Activated T-cell treated with anti-CD3 and anti-CD28 coated beads, Interleukin-2, amount 50 U/mL, for 4 hours (primary cell): Measurements from ENCODE around the gene HS3ST2. TPM values are rescaled to one million over a fixed set of nuclear protein-coding genes. Genes with fewer than 3 reads are reported as not detected.
"Not testable (repeated sequence)": the region's sequence is repeated elsewhere in the genome, so short reads cannot be mapped to it uniquely, and the experiment has no call there.

ENCODE experiments used
- ATAC-seq, 2 donors: fragments of 200-7000 bp; cut with Tn5 transposase; one replicate each; pipeline ENCODE4 v1.10.0; 2021
- DNase-seq: peaks from one replicate; pipeline ENCODE4 v3.0.0-alpha.2; 2020
- H3K27me3 Mint-ChIP-seq: one replicate; pipeline ENCODE4 v1.8.0; 2021; ENCODE audit warnings: low read depth, mixed read lengths
- H3K36me3 Mint-ChIP-seq: one replicate; pipeline ENCODE4 v1.8.0; 2022; ENCODE audit warnings: mixed read lengths; ENCODE audit not compliant: insufficient read depth
- H3K4me1 Mint-ChIP-seq: one replicate; pipeline ENCODE4 v1.8.0; 2021; ENCODE audit warnings: low read depth, mixed read lengths
- H3K4me3 Mint-ChIP-seq: one replicate; pipeline ENCODE4 v1.8.0; 2021; ENCODE audit warnings: mild to moderate bottlenecking, moderate library complexity, mixed read lengths
- H3K9me3 Mint-ChIP-seq: one replicate; pipeline ENCODE4 v1.8.0; 2021; ENCODE audit warnings: mixed read lengths
- total RNA-seq, 3 donors: library from RNA; stranded (reverse); gene quantifications; one replicate each; pipeline ENCODE4 v1.2.1, GENCODE V29; 2021

The HS3ST2 gene
- total RNA-seq, 3 donors from 2014 or later = not detected

- no peak overlapping the region for H3K4me3 Mint-ChIP-seq
- H3K4me1 Mint-ChIP-seq = peaks cover 2% of the 10 kb centered on the region
- H3K27me3 Mint-ChIP-seq = peaks cover 7% of the 10 kb centered on the region
- no peaks in the 10 kb centered on the region for H3K36me3 Mint-ChIP-seq
- ATAC-seq (no peak), DNase-seq (no peak)
- H3K9me3 Mint-ChIP-seq = peaks cover 4% of the 10 kb centered on the region
Measured at GRCh38 chr16:22789281-22789945, 24.5 kb upstream of the HS3ST2 start.

- H3K4me1 Mint-ChIP-seq = no peaks in the 10 kb centered on the region
- DNase-seq = no peak
- H3K4me3 Mint-ChIP-seq = no peak overlapping the region
- H3K9me3 Mint-ChIP-seq = peaks cover 9% of the 10 kb centered on the region
- H3K36me3 Mint-ChIP-seq = no peaks in the 10 kb centered on the region
- no peak for ATAC-seq
- peaks cover 18% of the 10 kb centered on the region for H3K27me3 Mint-ChIP-seq
Measured at GRCh38 chr16:22797551-22797950, 16.4 kb upstream of the HS3ST2 start.

- Mint-ChIP-seq H3K9me3 (peaks cover 8% of the 10 kb centered on the region), H3K4me1 (no peaks in the 10 kb centered on the region), H3K4me3 (no peak overlapping the region), H3K36me3 (no peaks in the 10 kb centered on the region), H3K27me3 (peaks cover 23% of the 10 kb centered on the region)
- DNase-seq (no peak), ATAC-seq (no peak)
Measured at GRCh38 chr16:22799113-22799512, 14.8 kb upstream of the HS3ST2 start.

- ATAC-seq (no peak), DNase-seq (no peak)
- H3K36me3 Mint-ChIP-seq = no peaks in the 10 kb centered on the region
- H3K4me1 Mint-ChIP-seq = no peaks in the 10 kb centered on the region
- no peaks in the 10 kb centered on the region for H3K9me3 Mint-ChIP-seq
- peaks cover 13% of the 10 kb centered on the region for H3K27me3 Mint-ChIP-seq
- H3K4me3 Mint-ChIP-seq = no peak overlapping the region
Measured at GRCh38 chr16:22804893-22805292, 9.1 kb upstream of the HS3ST2 start.

GRCh38 chr16:22805326-22805725 lies 8.6 kb upstream of the HS3ST2 start:
- H3K36me3 Mint-ChIP-seq = no peaks in the 10 kb centered on the region
- ATAC-seq = no peak
- peaks cover 12% of the 10 kb centered on the region for H3K27me3 Mint-ChIP-seq
- no peak overlapping the region for H3K4me3 Mint-ChIP-seq
- no peak for DNase-seq
- no peaks in the 10 kb centered on the region for H3K9me3 Mint-ChIP-seq
- no peaks in the 10 kb centered on the region for H3K4me1 Mint-ChIP-seq

GRCh38 chr16:22806811-22807210 lies 7.2 kb upstream of the HS3ST2 start:
- peaks cover 19% of the 10 kb centered on the region for H3K27me3 Mint-ChIP-seq
- no peak for DNase-seq
- no peak for ATAC-seq
- no peaks in the 10 kb centered on the region for H3K4me1 Mint-ChIP-seq
- H3K36me3 Mint-ChIP-seq = no peaks in the 10 kb centered on the region
- H3K9me3 Mint-ChIP-seq = no peaks in the 10 kb centered on the region
- H3K4me3 Mint-ChIP-seq = no peak overlapping the region

GRCh38 chr16:22810226-22810625 lies 3.7 kb upstream of the HS3ST2 start:
- Mint-ChIP-seq H3K36me3 (no peaks in the 10 kb centered on the region), H3K27me3 (peaks cover 31% of the 10 kb centered on the region), H3K4me1 (peaks cover 4% of the 10 kb centered on the region), H3K9me3 (no peaks in the 10 kb centered on the region), H3K4me3 (no peak overlapping the region)
- ATAC-seq (no peak), DNase-seq (no peak)

- Mint-ChIP-seq H3K27me3 (peaks cover 44% of the 10 kb centered on the region), H3K4me3 (no peak overlapping the region), H3K9me3 (no peaks in the 10 kb centered on the region), H3K36me3 (no peaks in the 10 kb centered on the region), H3K4me1 (peaks cover 4% of the 10 kb centered on the region)
- DNase-seq = no peak
- ATAC-seq = peak; percentile 68 to 69
Measured at GRCh38 chr16:22813223-22813947, 577 bp upstream of the HS3ST2 start.

GRCh38 chr16:22814711-22815105 lies 746 bp downstream of the HS3ST2 start:
- Mint-ChIP-seq H3K27me3 (peaks cover 44% of the 10 kb centered on the region), H3K36me3 (no peaks in the 10 kb centered on the region), H3K4me3 (no peak overlapping the region), H3K4me1 (peaks cover 4% of the 10 kb centered on the region), H3K9me3 (peaks cover 6% of the 10 kb centered on the region)
- DNase-seq (no peak), ATAC-seq (no peak)

- Mint-ChIP-seq H3K36me3 (no peaks in the 10 kb centered on the region), H3K4me1 (peaks cover 4% of the 10 kb centered on the region), H3K27me3 (peaks cover 43% of the 10 kb centered on the region), H3K9me3 (peaks cover 11% of the 10 kb centered on the region), H3K4me3 (no peak overlapping the region)
- DNase-seq (no peak), ATAC-seq (no peak)
Measured at GRCh38 chr16:22815863-22816262, 1.9 kb downstream of the HS3ST2 start.

GRCh38 chr16:22816475-22816874 lies 2.5 kb downstream of the HS3ST2 start:
- ATAC-seq = no peak

GRCh38 chr16:22818736-22819135 lies 4.8 kb downstream of the HS3ST2 start:
- ATAC-seq, H3K4me3 Mint-ChIP-seq, H3K36me3 Mint-ChIP-seq, H3K4me1 Mint-ChIP-seq, DNase-seq: not testable (repeated sequence)
- Mint-ChIP-seq H3K9me3 (peaks cover 11% of the 10 kb centered on the region), H3K27me3 (peaks cover 17% of the 10 kb centered on the region)

More at GRCh38 chr16:22816475-22816874, 2.5 kb downstream of the HS3ST2 start:
- Mint-ChIP-seq H3K4me1 (peaks cover 4% of the 10 kb centered on the region), H3K4me3 (no peak overlapping the region), H3K27me3 (peaks cover 40% of the 10 kb centered on the region), H3K9me3 (peaks cover 11% of the 10 kb centered on the region), H3K36me3 (no peaks in the 10 kb centered on the region)
- DNase-seq = no peak

- Mint-ChIP-seq H3K27me3 (peaks cover 18% of the 10 kb centered on the region), H3K36me3 (no peaks in the 10 kb centered on the region), H3K4me3 (no peak overlapping the region), H3K9me3 (no peaks in the 10 kb centered on the region), H3K4me1 (no peaks in the 10 kb centered on the region)
- ATAC-seq (no peak), DNase-seq (no peak)
Measured at GRCh38 chr16:22838681-22839080, 24.7 kb downstream of the HS3ST2 start.

GRCh38 chr16:22842031-22842430 lies 28.1 kb downstream of the HS3ST2 start:
- H3K36me3 Mint-ChIP-seq, H3K9me3 Mint-ChIP-seq, H3K4me3 Mint-ChIP-seq, ATAC-seq, H3K4me1 Mint-ChIP-seq, DNase-seq: not testable (repeated sequence)
- peaks cover 31% of the 10 kb centered on the region for H3K27me3 Mint-ChIP-seq

GRCh38 chr16:22843122-22843521 lies 29.2 kb downstream of the HS3ST2 start:
- H3K9me3 Mint-ChIP-seq = no peaks in the 10 kb centered on the region
- ATAC-seq (no peak), DNase-seq (no peak)
- H3K27me3 Mint-ChIP-seq = peaks cover 32% of the 10 kb centered on the region
- H3K36me3 Mint-ChIP-seq = no peaks in the 10 kb centered on the region
- H3K4me1 Mint-ChIP-seq = no peaks in the 10 kb centered on the region
- H3K4me3 Mint-ChIP-seq = no peak overlapping the region
